ENCODE measurements around the gene TSPAN10. TPM values are rescaled to one million over a fixed set of nuclear protein-coding genes. Genes with fewer than 3 reads are reported as not detected.
A peak's percentile ranks its signal among the peaks of the same experiment; 100 is the strongest.

The TSPAN10 gene
- total and polyA plus RNA-seq, 2 of the 13 experiments (the other 11 are each of a cell fraction or from before 2014, with no cell fraction given) = 0.54 to 0.75 TPM

- TF ChIP-seq XRCC5 (optimal IDR thresholded peaks at IDR 0.05; ENCODE audit: low read length) (peak; percentile 12), TBP (CRISPR knock-in tag; IDR thresholded peaks at IDR 0.05) (no peak), ESRRA (CRISPR knock-in tag; IDR thresholded peaks at IDR 0.05; ENCODE audit: low read depth) (0 out of 2 replicates have a peak, but pooled peaks have one; percentile 38), ZNF333 (CRISPR knock-in tag; IDR thresholded peaks at IDR 0.05; ENCODE audit: borderline replicate concordance) (0 out of 2 replicates have a peak, but pooled peaks have one; percentile 33), ZNF670 (CRISPR knock-in tag; IDR thresholded peaks at IDR 0.05; ENCODE audit: borderline replicate concordance) (no peak), ZBTB43 (CRISPR knock-in tag; conservative IDR thresholded peaks at IDR 0.05) (peak; percentile 57; the same call in 1 of the 2 replicates), ZNF792 (CRISPR knock-in tag; IDR thresholded peaks at IDR 0.05) (0 out of 2 replicates have a peak, but pooled peaks have one; percentile 17), GMEB2 (CRISPR knock-in tag; IDR thresholded peaks at IDR 0.05; ENCODE audit: low read depth) (peak; percentile 92), POGK (CRISPR knock-in tag; conservative IDR thresholded peaks at IDR 0.05) (peak; percentile 18; the same call in 1 of the 2 replicates), SMAD1 (CRISPR knock-in tag; IDR thresholded peaks at IDR 0.05; ENCODE audit: borderline replicate concordance, low read depth) (no peak; the same call in 1 of the 2 replicates), ZNF430 (CRISPR knock-in tag; IDR thresholded peaks at IDR 0.05) (0 out of 2 replicates have a peak, but pooled peaks have one; percentile 24), MED8 (CRISPR knock-in tag; IDR thresholded peaks at IDR 0.05; ENCODE audit: insufficient replicate concordance) (peak; percentile 64), TAF15 (IDR thresholded peaks at IDR 0.05; ENCODE audit: low read depth, low read length, poor library complexity, severe bottlenecking) (no peak), ZNF224 (CRISPR knock-in tag; IDR thresholded peaks at IDR 0.05) (0 out of 2 replicates have a peak, but pooled peaks have one; percentile 39), THAP11 (CRISPR knock-in tag; IDR thresholded peaks at IDR 0.05) (peak; percentile 95), MLLT10 (CRISPR knock-in tag; IDR thresholded peaks at IDR 0.05) (no peak), ZNF317 (CRISPR knock-in tag; IDR thresholded peaks at IDR 0.05) (peak; percentile 51; the same call in 1 of the 2 replicates), ZNF264 (CRISPR knock-in tag; IDR thresholded peaks at IDR 0.05) (no peak; the same call in 1 of the 2 replicates), ZNF713 (CRISPR knock-in tag; IDR thresholded peaks at IDR 0.05) (no peak), ZBTB4 (CRISPR knock-in tag; IDR thresholded peaks at IDR 0.05; ENCODE audit: borderline replicate concordance) (no peak)
Measured at GRCh38 chr17:81683584-81684441, 46.8 kb downstream of the TSPAN10 start, which contains the start of the genes ARL16 and HGS (continued).

Measured in HepG2 (cell line).